OCI-LY3 (cell line): ENCODE measurements around the gene PRPF4.

Source experiments
- EZH2phosphoT487 ChIP-seq: fragments of 200-600 bp; shearing (Covaris generic); IDR thresholded peaks from 2 replicates; pipeline ENCODE4 v1.6.1; 2018; ENCODE audit warnings: antibody characterized with exemption, mixed run types, low read depth
- TF ChIP-seq, protein P1 (sequence below): fragments of 200-600, 300-600 bp; sonication (generic); IDR thresholded peaks from 2 replicates; pipeline ENCODE4 v1.5.1; 2014; ENCODE audit warnings: antibody characterized with exemption, low read length, low read depth

DNA sequence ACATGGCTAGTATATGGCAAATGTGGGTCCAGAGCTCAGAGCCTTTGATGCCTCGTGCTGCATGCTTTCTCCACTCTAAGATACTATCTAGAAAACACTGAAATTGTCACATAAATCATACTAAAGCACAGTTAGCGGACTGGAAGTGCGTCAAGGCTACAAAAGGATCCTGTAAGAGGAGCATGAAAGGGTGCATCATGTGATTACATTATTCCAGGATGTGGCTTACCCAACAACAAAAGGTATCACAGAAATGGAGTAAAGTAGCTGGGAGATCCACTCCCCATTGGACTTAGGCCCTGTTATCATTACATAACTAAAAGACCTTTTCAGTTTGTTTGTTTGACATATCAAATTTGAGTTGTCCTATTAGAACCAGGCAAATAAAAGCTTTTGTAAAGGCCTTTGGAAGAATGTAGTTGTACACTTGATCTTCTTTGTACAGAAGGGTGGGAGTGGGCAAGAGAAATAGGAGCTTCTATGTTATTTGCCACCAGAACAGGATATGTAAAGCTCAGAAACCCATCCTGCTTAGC, 47.3 kb upstream of the PRPF4 start:
- TF ChIP-seq, protein P1, sequence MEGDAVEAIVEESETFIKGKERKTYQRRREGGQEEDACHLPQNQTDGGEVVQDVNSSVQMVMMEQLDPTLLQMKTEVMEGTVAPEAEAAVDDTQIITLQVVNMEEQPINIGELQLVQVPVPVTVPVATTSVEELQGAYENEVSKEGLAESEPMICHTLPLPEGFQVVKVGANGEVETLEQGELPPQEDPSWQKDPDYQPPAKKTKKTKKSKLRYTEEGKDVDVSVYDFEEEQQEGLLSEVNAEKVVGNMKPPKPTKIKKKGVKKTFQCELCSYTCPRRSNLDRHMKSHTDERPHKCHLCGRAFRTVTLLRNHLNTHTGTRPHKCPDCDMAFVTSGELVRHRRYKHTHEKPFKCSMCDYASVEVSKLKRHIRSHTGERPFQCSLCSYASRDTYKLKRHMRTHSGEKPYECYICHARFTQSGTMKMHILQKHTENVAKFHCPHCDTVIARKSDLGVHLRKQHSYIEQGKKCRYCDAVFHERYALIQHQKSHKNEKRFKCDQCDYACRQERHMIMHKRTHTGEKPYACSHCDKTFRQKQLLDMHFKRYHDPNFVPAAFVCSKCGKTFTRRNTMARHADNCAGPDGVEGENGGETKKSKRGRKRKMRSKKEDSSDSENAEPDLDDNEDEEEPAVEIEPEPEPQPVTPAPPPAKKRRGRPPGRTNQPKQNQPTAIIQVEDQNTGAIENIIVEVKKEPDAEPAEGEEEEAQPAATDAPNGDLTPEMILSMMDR = no peak
- no peak for TF ChIP-seq EZH2phosphoT487
